WI38 (cell line): ENCODE results near the gene RFFL.

Experiments used
- H3K4me3 ChIP-seq: 2 replicates; pipeline ENCODE4 v1.5.1; 2011; ENCODE audit warnings: low read depth, mild to moderate bottlenecking, control low read depth, low read length
- CTCF ChIP-seq: IDR thresholded peaks from 2 replicates; pipeline ENCODE4 v1.5.1; 2012; ENCODE audit warnings: low read depth, mild to moderate bottlenecking, control low read depth, low read length

The RFFL gene

GRCh38 chr17:35019386-35020179 is 43.9 kb downstream of the RFFL start:
- no peak for TF ChIP-seq CTCF
- H3K4me3 ChIP-seq: no peak overlapping the region

GRCh38 chr17:35018814-35019213 is 44.7 kb downstream of the RFFL start:
- TF ChIP-seq CTCF: no peak
- no peak overlapping the region for H3K4me3 ChIP-seq

GRCh38 chr17:35017021-35017420 is 46.5 kb downstream of the RFFL start:
- no peak for TF ChIP-seq CTCF
- H3K4me3 ChIP-seq: no peak overlapping the region

GRCh38 chr17:35016369-35016768 is 47.1 kb downstream of the RFFL start:
- no peak overlapping the region for H3K4me3 ChIP-seq
- no peak for TF ChIP-seq CTCF

GRCh38 chr17:35011671-35012216 is 51.8 kb downstream of the RFFL start:
- no peak overlapping the region for H3K4me3 ChIP-seq
- TF ChIP-seq CTCF: no peak

- TF ChIP-seq CTCF: no peak
- no peak overlapping the region for H3K4me3 ChIP-seq
Observed at GRCh38 chr17:35010093-35010492, 53.4 kb downstream of the RFFL start.

- no peak for TF ChIP-seq CTCF
- H3K4me3 ChIP-seq: no peak overlapping the region
Observed at GRCh38 chr17:35006961-35007360, 56.5 kb downstream of the RFFL start.
